ENCODE results near the gene MOB3A.

GRCh38 chr19:2050349-2050990 is 45.7 kb downstream of the MOB3A start:
- no peak for TF ChIP-seq TAF1 (IDR thresholded peaks at IDR 0.05; ENCODE audit: borderline replicate concordance, low read depth, low read length)
- TF ChIP-seq IRF3 (IDR thresholded peaks at IDR 0.05) = no peak
- 0 out of 2 replicates have a peak, but pooled peaks have one; percentile 19 for TF ChIP-seq SIN3A (IDR thresholded peaks at IDR 0.05; ENCODE audit: low read depth, low read length)
- TF ChIP-seq ZNF217 (IDR thresholded peaks at IDR 0.05) = no peak

All from GM12878 (cell line).